GM12892 (cell line): ENCODE data around the gene RBM22.

ENCODE experiments used
- POLR2A ChIP-seq: IDR thresholded peaks from 2 replicates; pipeline ENCODE4 v1.6.1; 2011; ENCODE audit warnings: low read depth, low read length, control low read depth
- POLR2AphosphoS5 ChIP-seq: IDR thresholded peaks from 2 replicates; pipeline ENCODE4 v1.6.1; 2011; ENCODE audit warnings: low read depth, low read length, control low read depth
- TAF1 ChIP-seq: IDR thresholded peaks from 2 replicates; pipeline ENCODE4 v1.6.1; 2011; ENCODE audit warnings: low read depth, mild to moderate bottlenecking, control low read depth, low read length, borderline replicate concordance

DNA sequence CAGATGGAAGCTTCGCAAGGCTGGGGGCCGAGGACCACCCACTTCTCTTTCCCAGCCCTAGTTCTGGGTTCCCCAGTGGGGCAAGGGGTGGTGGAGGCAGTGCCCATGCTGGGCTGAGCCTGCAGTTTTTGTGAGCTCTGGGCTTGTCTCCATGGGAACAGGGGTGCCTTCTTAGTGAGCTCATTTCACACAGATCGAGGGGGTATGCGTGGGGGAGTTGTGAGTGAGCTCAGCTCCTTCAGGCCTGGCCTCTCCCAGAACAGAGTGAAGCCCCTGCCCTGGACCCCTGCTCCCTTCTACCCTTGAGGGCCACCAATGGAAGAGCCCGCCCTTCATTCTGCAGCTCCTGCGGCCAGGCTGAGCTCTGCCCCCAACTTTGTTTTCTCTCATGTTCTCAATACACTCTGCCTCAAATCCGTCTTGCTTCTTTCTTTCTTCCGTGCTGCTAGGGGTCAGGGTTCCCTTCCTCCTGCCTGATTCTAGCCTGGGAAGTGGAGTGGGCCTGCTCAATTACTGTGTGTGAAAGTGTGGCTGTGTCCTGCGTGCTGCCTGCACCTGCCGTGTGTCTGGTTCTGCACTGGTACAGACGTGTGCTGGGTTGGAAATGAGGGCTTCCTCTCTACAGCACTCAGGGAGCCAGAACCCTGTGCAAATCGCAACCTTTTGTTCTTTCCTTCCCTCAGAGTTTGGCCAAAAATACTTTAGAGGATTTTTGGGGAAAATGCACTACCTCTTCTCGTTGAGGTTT is 48.8 kb downstream of the RBM22 start:
- TF ChIP-seq POLR2AphosphoS5 (no peak), POLR2A (no peak), TAF1 (no peak)
